SK-N-SH treated with all-trans-retinoic acid at 6 μM for 48 hours (cell line): ENCODE measurements around the gene SPEN.

Experiments
- ATAC-seq: fragments of 200-7000 bp; cut with Tn5 transposase; 3 replicates; pipeline ENCODE4 v1.9.1; 2020; ENCODE audit warnings: mild to moderate bottlenecking, moderate library complexity
- ARNTL ChIP-seq: fragments of 450-650 bp; formaldehyde crosslinking; IDR thresholded peaks from 2 replicates; pipeline ENCODE4 v1.5.0; 2020; ENCODE audit warnings: low read depth, mild to moderate bottlenecking, moderate library complexity, borderline replicate concordance
- BACH2 ChIP-seq: fragments of 250-450 bp; sonication (Bioruptor Pico); IDR thresholded peaks from 2 replicates; pipeline ENCODE4 v1.9.0; 2021; ENCODE audit warnings: mild to moderate bottlenecking, borderline replicate concordance
- CREB5 ChIP-seq: fragments of 250-450 bp; sonication (Bioruptor Pico); IDR thresholded peaks from 2 replicates; pipeline ENCODE4 v1.5.1; 2020; ENCODE audit warnings: low read depth, mild to moderate bottlenecking, moderate library complexity
- CSDC2 ChIP-seq: fragments of 250-450 bp; sonication (Bioruptor Pico); IDR thresholded peaks from 2 replicates; pipeline ENCODE4 v1.5.0; 2020; ENCODE audit warnings: mild to moderate bottlenecking, moderate library complexity
- CSRNP3 ChIP-seq: fragments of 250-450 bp; sonication (Bioruptor Pico); IDR thresholded peaks from 2 replicates; pipeline ENCODE4 v1.5.1; 2021; ENCODE audit warnings: mild to moderate bottlenecking, moderate library complexity
- ESRRG ChIP-seq: fragments of 250-450 bp; sonication (Bioruptor Pico); IDR thresholded peaks from 2 replicates; pipeline ENCODE4 v1.6.1; 2021; ENCODE audit warnings: mild to moderate bottlenecking
- GLIS3 ChIP-seq: fragments of 250-450 bp; sonication (Bioruptor Pico); IDR thresholded peaks from 2 replicates; pipeline ENCODE4 v1.5.0; 2020; ENCODE audit warnings: mild to moderate bottlenecking, moderate library complexity
- ISL1 ChIP-seq: fragments of 250-450 bp; sonication (Bioruptor Pico); IDR thresholded peaks from 2 replicates; pipeline ENCODE4 v2.1.2; 2022; ENCODE audit warnings: mild to moderate bottlenecking, moderate library complexity
- OSR1 ChIP-seq: fragments of 250-450 bp; sonication (Bioruptor Pico); IDR thresholded peaks from 2 replicates; pipeline ENCODE4 v1.8.0; 2022; ENCODE audit warnings: moderate library complexity, mild to moderate bottlenecking, inconsistent platforms
- PATZ1 ChIP-seq: fragments of 250-450 bp; sonication (Bioruptor Pico); IDR thresholded peaks from 2 replicates; pipeline ENCODE4 v1.8.0; 2020; ENCODE audit warnings: mild to moderate bottlenecking, moderate library complexity, borderline replicate concordance
- POU6F1 ChIP-seq: fragments of 250-450 bp; sonication (Bioruptor Pico); IDR thresholded peaks from 2 replicates; pipeline ENCODE4 v1.8.0; 2021; ENCODE audit warnings: low read depth, mild to moderate bottlenecking, moderate library complexity, borderline replicate concordance
- PPARA ChIP-seq: fragments of 250-450 bp; sonication (Bioruptor Pico); IDR thresholded peaks from 2 replicates; pipeline ENCODE4 v1.5.0; 2020; ENCODE audit warnings: mild to moderate bottlenecking, borderline replicate concordance
- RARB ChIP-seq: fragments of 250-450 bp; sonication (Bioruptor Pico); IDR thresholded peaks from 2 replicates; pipeline ENCODE4 v1.8.0; 2021; ENCODE audit warnings: mild to moderate bottlenecking, moderate library complexity
- SNAI2 ChIP-seq: fragments of 250-450 bp; sonication (Bioruptor Pico); IDR thresholded peaks from 2 replicates; pipeline ENCODE4 v1.5.0; 2020; ENCODE audit warnings: mild to moderate bottlenecking, moderate library complexity
- TCF4 ChIP-seq: fragments of 250-450 bp; sonication (Bioruptor Pico); IDR thresholded peaks from 2 replicates; pipeline ENCODE4 v1.8.0; 2021; ENCODE audit warnings: mild to moderate bottlenecking, moderate library complexity, borderline replicate concordance
- TOX ChIP-seq: fragments of 250-450 bp; sonication (Bioruptor Pico); IDR thresholded peaks from 2 replicates; pipeline ENCODE4 v1.8.0; 2021; ENCODE audit warnings: mild to moderate bottlenecking, moderate library complexity, borderline replicate concordance
- TSHZ2 ChIP-seq: fragments of 250-450 bp; sonication (Bioruptor Pico); IDR thresholded peaks from 2 replicates; pipeline ENCODE4 v1.5.0; 2020; ENCODE audit warnings: mild to moderate bottlenecking, moderate library complexity
- ZC3H10 ChIP-seq: fragments of 250-450 bp; sonication (Bioruptor Pico); IDR thresholded peaks from 2 replicates; pipeline ENCODE4 v1.5.1; 2021; ENCODE audit warnings: mild to moderate bottlenecking, moderate library complexity
- ZFP3 ChIP-seq: fragments of 250-450 bp; sonication (Bioruptor Pico); IDR thresholded peaks from 2 replicates; pipeline ENCODE4 v1.5.0; 2020; ENCODE audit warnings: mild to moderate bottlenecking, moderate library complexity
- ZFP30 ChIP-seq: fragments of 450-650 bp; formaldehyde crosslinking; IDR thresholded peaks from 2 replicates; pipeline ENCODE4 v1.5.0; 2022; ENCODE audit warnings: mild to moderate bottlenecking, moderate library complexity
- ZNF565 ChIP-seq: fragments of 450-650 bp; formaldehyde crosslinking; conservative IDR thresholded peaks from 2 replicates; pipeline ENCODE4 v1.5.0; 2020; ENCODE audit warnings: low read depth, mild to moderate bottlenecking, moderate library complexity
- ZNF70 ChIP-seq: fragments of 450-650 bp; formaldehyde crosslinking; IDR thresholded peaks from 2 replicates; pipeline ENCODE4 v1.5.0; 2020; ENCODE audit warnings: mild to moderate bottlenecking, moderate library complexity

SPEN gene

GRCh38 chr1:15947382-15948090, 100.0 kb downstream of the SPEN start:
- TF ChIP-seq ESRRG (CRISPR knock-in tag): no peak
- TF ChIP-seq PPARA: no peak
- no peak for TF ChIP-seq ZNF565 (CRISPR knock-in tag)
- TF ChIP-seq ZNF70 (CRISPR knock-in tag): no peak
- TF ChIP-seq ISL1 (CRISPR knock-in tag): no peak
- TF ChIP-seq ZC3H10 (CRISPR knock-in tag): no peak
- no peak for ATAC-seq

- TF ChIP-seq CSDC2 (CRISPR knock-in tag) (no peak), ZFP3 (CRISPR knock-in tag) (no peak), ARNTL (CRISPR knock-in tag) (no peak), BACH2 (CRISPR knock-in tag) (no peak), TCF4 (CRISPR knock-in tag) (no peak), GLIS3 (CRISPR knock-in tag) (no peak), ZC3H10 (CRISPR knock-in tag) (no peak), TOX (CRISPR knock-in tag) (no peak), PATZ1 (CRISPR knock-in tag) (no peak), PPARA (no peak), CSRNP3 (CRISPR knock-in tag) (no peak), ZNF565 (CRISPR knock-in tag) (no peak), SNAI2 (CRISPR knock-in tag) (no peak), ZFP30 (CRISPR knock-in tag) (no peak), RARB (CRISPR knock-in tag) (no peak), ZNF70 (CRISPR knock-in tag) (no peak), ESRRG (CRISPR knock-in tag) (no peak), OSR1 (no peak), POU6F1 (CRISPR knock-in tag) (no peak), TSHZ2 (no peak)
- ATAC-seq: no peak
Measured at GRCh38 chr1:15948091-15948591, 100.6 kb downstream of the SPEN start.

- peak; percentile 56 for ATAC-seq
Measured at GRCh38 chr1:15948595-15949452, 101.3 kb downstream of the SPEN start.

More at GRCh38 chr1:15948595-15949452, 101.3 kb downstream of the SPEN start:
- no peak for TF ChIP-seq TOX (CRISPR knock-in tag)
- no peak for TF ChIP-seq CREB5 (CRISPR knock-in tag)
- TF ChIP-seq BACH2 (CRISPR knock-in tag): no peak
- no peak for TF ChIP-seq ZNF70 (CRISPR knock-in tag)
- no peak for TF ChIP-seq PATZ1 (CRISPR knock-in tag)
- TF ChIP-seq ZNF565 (CRISPR knock-in tag): no peak
- TF ChIP-seq ESRRG (CRISPR knock-in tag): no peak
- TF ChIP-seq OSR1: no peak
- TF ChIP-seq ARNTL (CRISPR knock-in tag): no peak
- TF ChIP-seq SNAI2 (CRISPR knock-in tag): no peak
- no peak for TF ChIP-seq ZFP30 (CRISPR knock-in tag)
- no peak for TF ChIP-seq CSRNP3 (CRISPR knock-in tag)
- TF ChIP-seq, all 23 proteins: peak for 0
